Measurements from ENCODE around the gene SHANK3.

SHANK3 gene

DNA sequence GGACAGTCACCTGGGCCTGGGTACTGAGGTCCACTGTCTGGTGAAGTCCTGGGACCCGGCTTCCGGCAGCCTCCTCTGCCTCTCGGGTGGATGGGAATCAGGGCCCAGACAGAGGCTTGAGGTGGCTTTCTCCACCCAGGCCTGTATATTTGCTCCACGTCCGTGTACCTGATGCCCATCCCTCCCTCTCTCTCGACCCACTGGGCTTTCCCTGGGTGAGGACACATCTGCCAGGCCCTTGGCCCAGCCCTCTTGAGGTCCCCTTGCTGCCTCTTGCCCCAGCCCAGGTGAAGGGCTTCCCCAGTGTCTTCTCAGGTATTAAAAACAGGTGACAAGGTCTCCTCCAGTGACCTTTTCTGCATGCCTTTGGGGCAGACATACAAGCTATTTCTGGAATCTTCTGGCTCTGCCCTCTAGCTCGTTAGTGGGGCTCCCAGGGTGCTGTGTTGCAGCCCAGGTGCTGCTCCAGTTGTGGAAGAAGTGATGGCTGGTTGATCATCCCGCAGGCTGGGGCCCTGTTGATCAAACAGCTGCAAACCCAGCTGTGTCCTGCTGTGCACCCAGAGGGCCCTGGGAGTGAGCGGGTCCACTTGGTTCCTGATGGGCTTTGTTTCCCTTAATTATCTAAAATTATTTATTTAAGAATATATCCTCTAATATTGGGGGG is 39.9 kb downstream of the SHANK3 start (continued):
- TF ChIP-seq ZBTB17 (tag by site-specific recombination; IDR thresholded peaks at IDR 0.05) (no peak), ZNF302 (tag by site-specific recombination; IDR thresholded peaks at IDR 0.05; ENCODE audit: low read depth) (no peak), ZNF629 (tag by site-specific recombination; IDR thresholded peaks at IDR 0.05) (no peak), ZNF175 (tag by site-specific recombination; IDR thresholded peaks at IDR 0.05) (no peak)

DNA sequence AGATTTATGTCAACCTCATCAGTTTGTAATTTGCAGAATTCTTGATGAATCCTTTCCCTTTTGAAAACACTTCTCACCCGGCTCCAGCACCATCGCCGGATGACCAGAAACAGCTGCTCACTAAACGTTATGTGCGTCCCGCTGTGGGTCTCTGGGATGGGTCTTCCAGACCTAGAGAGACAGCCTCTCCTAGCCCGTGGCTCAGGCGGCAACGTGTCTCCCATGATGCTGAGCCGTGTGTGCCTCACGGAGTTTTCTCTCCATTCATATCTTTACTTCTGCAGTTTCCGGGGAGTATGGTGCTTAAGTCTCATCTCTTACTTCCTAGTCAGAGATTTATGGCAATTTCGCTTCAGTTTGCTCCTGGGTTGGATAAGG is 40.4 kb downstream of the SHANK3 start:
- POLR2A ChIA-PET = no interaction called here
- CTCF ChIA-PET = no interaction called here
- Histone ChIP-seq H3K9me3 (ENCODE audit: control insufficient read depth, insufficient read depth, low read depth, low read length) (no peaks in the 10 kb centered on the region), H3K4me1 (ENCODE audit: control insufficient read depth, insufficient read depth, low read length) (no peaks in the 10 kb centered on the region), H3K27ac (ENCODE audit: extremely low read depth, low read depth, low read length) (no peak overlapping the region), H3K36me3 (ENCODE audit: control insufficient read depth in 2 of 2, insufficient read depth in 1 of 2, low read length in 2 of 2) (peaks cover 0 to 34% of the 10 kb centered on the region in 2 experiments; a peak in 2 of 3 replicates), H3K4me3 (ENCODE audit: low read depth, low read length) (no peak overlapping the region)
- no peak for TF ChIP-seq ZNF114 (tag by site-specific recombination; IDR thresholded peaks at IDR 0.05)
- TF ChIP-seq GLIS2 (tag by site-specific recombination; IDR thresholded peaks at IDR 0.05) = no peak
- TF ChIP-seq ZNF571 (tag by site-specific recombination; IDR thresholded peaks at IDR 0.05) = no peak
- TF ChIP-seq, protein P1, sequence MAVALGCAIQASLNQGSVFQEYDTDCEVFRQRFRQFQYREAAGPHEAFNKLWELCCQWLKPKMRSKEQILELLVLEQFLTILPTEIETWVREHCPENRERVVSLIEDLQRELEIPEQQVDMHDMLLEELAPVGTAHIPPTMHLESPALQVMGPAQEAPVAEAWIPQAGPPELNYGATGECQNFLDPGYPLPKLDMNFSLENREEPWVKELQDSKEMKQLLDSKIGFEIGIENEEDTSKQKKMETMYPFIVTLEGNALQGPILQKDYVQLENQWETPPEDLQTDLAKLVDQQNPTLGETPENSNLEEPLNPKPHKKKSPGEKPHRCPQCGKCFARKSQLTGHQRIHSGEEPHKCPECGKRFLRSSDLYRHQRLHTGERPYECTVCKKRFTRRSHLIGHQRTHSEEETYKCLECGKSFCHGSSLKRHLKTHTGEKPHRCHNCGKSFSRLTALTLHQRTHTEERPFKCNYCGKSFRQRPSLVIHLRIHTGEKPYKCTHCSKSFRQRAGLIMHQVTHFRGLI (tag by site-specific recombination; IDR thresholded peaks at IDR 0.05) = no peak
- no peak for TF ChIP-seq ZNF24 (tag by site-specific recombination; IDR thresholded peaks at IDR 0.05)
- no peak for TF ChIP-seq ZNF658 (tag by site-specific recombination; IDR thresholded peaks at IDR 0.05)
- TF ChIP-seq ZNF791 (tag by site-specific recombination; IDR thresholded peaks at IDR 0.05) = no peak
- no peak for TF ChIP-seq ZFP69B (tag by site-specific recombination; IDR thresholded peaks at IDR 0.05)
- TF ChIP-seq, protein P2, sequence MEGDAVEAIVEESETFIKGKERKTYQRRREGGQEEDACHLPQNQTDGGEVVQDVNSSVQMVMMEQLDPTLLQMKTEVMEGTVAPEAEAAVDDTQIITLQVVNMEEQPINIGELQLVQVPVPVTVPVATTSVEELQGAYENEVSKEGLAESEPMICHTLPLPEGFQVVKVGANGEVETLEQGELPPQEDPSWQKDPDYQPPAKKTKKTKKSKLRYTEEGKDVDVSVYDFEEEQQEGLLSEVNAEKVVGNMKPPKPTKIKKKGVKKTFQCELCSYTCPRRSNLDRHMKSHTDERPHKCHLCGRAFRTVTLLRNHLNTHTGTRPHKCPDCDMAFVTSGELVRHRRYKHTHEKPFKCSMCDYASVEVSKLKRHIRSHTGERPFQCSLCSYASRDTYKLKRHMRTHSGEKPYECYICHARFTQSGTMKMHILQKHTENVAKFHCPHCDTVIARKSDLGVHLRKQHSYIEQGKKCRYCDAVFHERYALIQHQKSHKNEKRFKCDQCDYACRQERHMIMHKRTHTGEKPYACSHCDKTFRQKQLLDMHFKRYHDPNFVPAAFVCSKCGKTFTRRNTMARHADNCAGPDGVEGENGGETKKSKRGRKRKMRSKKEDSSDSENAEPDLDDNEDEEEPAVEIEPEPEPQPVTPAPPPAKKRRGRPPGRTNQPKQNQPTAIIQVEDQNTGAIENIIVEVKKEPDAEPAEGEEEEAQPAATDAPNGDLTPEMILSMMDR (tag by site-specific recombination; IDR thresholded peaks at IDR 0.05) = no peak
- TF ChIP-seq ZNF473 (tag by site-specific recombination; IDR thresholded peaks at IDR 0.05) = no peak
- no peak for TF ChIP-seq ZBTB48 (tag by site-specific recombination; IDR thresholded peaks at IDR 0.05)
- TF ChIP-seq ZNF112 (tag by site-specific recombination; IDR thresholded peaks at IDR 0.05) = no peak
- TF ChIP-seq ZNF549 (tag by site-specific recombination; IDR thresholded peaks at IDR 0.05) = no peak
- no peak for TF ChIP-seq BCL11B (tag by site-specific recombination; IDR thresholded peaks at IDR 0.05; ENCODE audit: low read depth)
- TF ChIP-seq OVOL3 (tag by site-specific recombination; IDR thresholded peaks at IDR 0.05) = no peak
- TF ChIP-seq GFI1B (tag by site-specific recombination; IDR thresholded peaks at IDR 0.05) = no peak
- TF ChIP-seq, protein P3, sequence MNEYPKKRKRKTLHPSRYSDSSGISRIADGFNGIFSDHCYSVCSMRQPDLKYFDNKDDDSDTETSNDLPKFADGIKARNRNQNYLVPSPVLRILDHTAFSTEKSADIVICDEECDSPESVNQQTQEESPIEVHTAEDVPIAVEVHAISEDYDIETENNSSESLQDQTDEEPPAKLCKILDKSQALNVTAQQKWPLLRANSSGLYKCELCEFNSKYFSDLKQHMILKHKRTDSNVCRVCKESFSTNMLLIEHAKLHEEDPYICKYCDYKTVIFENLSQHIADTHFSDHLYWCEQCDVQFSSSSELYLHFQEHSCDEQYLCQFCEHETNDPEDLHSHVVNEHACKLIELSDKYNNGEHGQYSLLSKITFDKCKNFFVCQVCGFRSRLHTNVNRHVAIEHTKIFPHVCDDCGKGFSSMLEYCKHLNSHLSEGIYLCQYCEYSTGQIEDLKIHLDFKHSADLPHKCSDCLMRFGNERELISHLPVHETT (tag by site-specific recombination; IDR thresholded peaks at IDR 0.05) = no peak
- TF ChIP-seq ZXDB (tag by site-specific recombination; IDR thresholded peaks at IDR 0.05) = no peak
- TF ChIP-seq ZNF514 (tag by site-specific recombination; IDR thresholded peaks at IDR 0.05) = no peak
